HG03521 (cell line): ENCODE data around the gene MRPS17.

Experiments used
- ATAC-seq: cut with Tn5 transposase; IDR thresholded peaks from one replicate; pipeline ENCODE4 v1.9.1; 2021; ENCODE audit warnings: mild to moderate bottlenecking, moderate library complexity; ENCODE audit not compliant: unreplicated experiment

The MRPS17 gene

GRCh38 chr7:55970561-55970960 lies 18.9 kb downstream of the MRPS17 start:
- no peak for ATAC-seq

DNA sequence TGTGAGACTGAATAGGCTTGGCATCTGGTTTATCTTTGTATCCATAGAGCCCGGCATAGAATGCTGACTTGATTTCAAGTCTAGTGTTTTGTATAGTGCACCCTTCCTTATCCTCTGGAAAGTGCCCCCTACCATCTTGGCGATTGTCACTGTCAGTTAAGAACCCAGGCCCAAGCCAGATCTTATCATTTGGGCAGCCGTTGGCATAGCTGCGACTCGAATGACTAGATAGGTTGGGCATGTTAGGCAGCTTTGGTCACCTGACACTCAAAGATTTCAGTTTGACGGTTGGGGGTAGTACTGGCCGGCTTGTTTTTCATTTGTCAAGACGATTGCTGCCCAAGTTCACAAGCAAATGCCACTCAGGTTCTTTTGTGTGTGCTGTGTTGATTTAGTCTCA lies 19.3 kb downstream of the MRPS17 start:
- no peak for ATAC-seq

DNA sequence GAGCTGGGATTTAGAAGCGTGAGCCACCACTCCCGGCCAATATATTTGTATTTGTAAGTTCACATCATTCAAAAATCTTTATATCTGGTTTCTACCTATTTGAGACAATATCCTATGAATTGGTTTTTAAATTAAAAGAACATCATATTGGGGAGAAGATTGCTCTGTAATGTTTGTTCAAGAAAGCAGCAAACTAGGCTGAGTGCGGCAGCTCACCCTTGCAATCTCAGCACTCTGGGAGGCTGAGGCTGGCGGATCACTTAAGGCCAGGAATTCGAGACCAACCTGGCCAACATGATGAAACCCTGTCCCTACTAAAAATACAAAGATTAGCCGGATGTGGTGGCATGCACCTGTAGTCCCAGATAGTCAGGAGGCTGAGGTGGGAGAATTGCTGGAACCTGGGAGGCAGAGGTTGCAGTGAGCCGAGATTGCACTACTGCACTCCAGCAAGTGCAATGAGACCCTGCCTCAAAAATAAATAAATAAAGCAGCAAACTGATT lies 22.1 kb downstream of the MRPS17 start:
- ATAC-seq, result no peak

GRCh38 chr7:55975988-55976633 lies 24.4 kb downstream of the MRPS17 start:
- no peak for ATAC-seq

DNA sequence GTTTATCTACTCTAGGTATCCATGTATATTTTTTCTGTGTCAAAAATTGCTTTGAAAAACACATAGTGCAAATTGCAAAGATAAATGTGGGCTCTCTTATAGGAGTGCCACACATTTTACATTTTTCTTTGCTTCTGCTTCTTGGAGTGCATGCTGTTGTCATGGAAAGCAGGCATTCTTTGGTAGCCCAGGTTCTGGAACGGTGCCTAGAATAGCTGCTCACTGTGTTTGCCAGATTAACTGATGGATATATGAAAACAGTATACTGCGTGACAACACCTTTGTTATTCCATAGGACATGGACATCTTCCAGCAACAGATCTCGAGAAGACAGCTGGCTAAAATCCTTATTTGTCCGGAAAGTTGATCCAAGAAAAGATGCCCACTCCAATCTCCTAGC lies 26.2 kb downstream of the MRPS17 start:
- ATAC-seq, result no peak

DNA sequence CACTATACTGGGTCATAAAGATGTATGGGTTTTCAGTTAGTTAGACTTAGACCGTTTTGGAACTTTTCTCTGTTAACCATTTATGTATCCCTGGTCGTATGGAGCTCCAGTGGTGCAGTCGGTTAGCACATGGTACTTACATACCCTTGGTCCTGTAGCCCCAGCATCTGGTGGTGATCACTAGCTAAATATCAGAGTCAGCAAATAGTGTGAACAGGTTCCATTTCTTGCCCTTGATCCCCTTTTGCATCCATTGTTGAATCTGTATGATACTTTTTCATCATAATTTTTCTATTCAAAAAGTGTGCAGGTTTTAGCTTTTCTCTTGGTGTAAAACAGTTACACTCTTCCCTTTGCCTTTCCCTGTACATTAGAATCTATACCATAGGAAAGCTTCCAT lies 28.6 kb downstream of the MRPS17 start:
- no peak for ATAC-seq

- no peak for ATAC-seq
Measured at GRCh38 chr7:55983537-55983936, 31.9 kb downstream of the MRPS17 start.

DNA sequence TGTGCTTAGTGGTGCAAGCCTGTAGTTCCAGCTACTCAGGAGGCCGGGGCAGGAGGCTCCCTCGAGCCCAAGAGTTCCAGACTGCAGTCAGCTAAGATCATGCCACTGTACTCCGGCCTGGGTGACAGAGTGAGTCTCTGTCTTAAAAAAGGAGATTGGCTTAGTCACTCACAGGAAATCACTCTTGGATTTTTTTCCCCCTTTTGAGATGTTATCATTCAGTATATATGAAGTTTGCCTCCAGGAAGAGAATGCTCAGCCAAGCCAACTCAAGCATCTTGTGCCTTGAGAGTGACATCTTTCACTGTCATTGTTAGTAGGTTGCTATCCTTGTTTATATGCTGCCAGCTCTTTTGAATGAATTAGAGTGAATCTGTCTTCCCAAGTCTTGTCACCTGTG lies 40.7 kb downstream of the MRPS17 start:
- no peak for ATAC-seq

- ATAC-seq, result no peak
Measured at GRCh38 chr7:55996856-55997500, 45.3 kb downstream of the MRPS17 start.

- ATAC-seq, result no peak
Measured at GRCh38 chr7:56003749-56004148, 52.1 kb downstream of the MRPS17 start.
